HG03457 (cell line): Measurements from ENCODE around the gene RIBC2.
"Not testable (repeated sequence)": the region's sequence is repeated elsewhere in the genome, so short reads cannot be mapped to it uniquely, and the experiment has no call there.

Experiments
- ATAC-seq: cut with Tn5 transposase; IDR thresholded peaks from one replicate; pipeline ENCODE4 v1.9.1; 2021; ENCODE audit warnings: moderate number of reproducible peaks; ENCODE audit not compliant: unreplicated experiment

The RIBC2 gene, protein sequence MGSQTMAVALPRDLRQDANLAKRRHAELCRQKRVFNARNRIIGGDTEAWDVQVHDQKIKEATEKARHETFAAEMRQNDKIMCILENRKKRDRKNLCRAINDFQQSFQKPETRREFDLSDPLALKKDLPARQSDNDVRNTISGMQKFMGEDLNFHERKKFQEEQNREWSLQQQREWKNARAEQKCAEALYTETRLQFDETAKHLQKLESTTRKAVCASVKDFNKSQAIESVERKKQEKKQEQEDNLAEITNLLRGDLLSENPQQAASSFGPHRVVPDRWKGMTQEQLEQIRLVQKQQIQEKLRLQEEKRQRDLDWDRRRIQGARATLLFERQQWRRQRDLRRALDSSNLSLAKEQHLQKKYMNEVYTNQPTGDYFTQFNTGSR

DNA sequence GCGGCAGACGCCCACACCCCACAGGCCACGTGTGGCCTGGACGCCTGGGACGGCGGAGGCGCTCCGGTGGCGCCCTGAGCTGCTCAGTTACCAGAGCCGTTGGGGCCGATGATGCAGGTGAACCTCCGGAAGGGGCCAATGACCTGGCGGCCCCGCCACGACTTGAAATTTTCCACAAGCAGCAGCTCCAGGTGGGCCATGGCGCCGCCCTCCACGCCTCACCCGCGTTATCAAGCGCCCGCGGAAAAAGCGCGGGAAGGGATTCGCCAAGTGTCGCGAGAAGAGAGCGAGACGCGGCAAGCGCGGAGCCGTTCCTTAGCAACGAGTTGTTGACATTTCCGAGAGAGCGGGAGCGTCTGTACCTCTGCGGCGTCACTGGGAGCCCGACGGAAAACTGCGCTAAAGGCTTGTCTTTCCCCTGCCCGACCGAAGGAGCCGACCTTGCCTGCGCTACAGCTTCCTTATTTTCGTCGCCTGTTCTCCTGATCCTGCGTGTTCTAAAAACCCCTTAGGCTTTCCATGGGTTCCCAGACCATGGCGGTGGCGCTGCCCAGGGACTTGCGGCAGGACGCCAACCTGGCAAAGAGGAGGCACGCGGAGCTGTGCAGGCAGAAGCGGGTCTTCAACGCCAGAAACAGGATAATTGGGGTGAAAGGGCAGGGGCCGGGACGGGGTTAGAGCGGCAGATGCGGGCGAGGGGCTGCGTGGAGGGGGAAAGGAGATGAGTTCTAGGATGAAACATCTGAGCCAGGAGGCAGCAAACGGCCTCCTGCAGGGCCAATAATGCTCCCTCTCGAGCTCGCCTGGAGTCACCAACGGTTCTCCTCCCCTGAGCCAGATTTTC, at the start of gene RIBC2, which contains the start of gene SMC1B:
TSS of gene RIBC2 (plus strand) at position 326 of the 844 bp plus-strand sequence. CDS start at position 520, 194 bp downstream.
TSS of gene SMC1B (minus strand) at position 232 of the 844 bp plus-strand sequence. CDS start at position 200, 32 bp downstream.
- no peak for ATAC-seq

DNA sequence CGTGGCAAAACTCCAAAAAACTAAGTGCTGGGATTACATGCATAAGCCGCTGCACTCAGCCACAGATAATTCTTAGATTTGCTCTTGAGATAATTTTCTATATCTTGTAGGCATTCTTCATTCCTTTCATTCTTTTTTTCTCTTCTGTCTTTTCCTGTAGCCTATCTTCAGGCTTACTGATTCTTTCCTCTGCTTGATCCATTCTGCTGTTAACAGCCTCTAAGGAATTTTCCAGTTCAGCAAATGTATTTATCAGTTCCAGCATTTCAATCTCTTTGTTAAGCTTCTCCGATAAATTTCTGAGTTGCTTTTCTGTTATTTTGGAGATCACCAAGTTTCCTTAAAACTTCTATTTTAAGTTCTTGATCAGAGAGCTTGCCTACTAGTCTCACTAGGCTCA, 46.8 kb upstream of the RIBC2 start:
- ATAC-seq = no peak

DNA sequence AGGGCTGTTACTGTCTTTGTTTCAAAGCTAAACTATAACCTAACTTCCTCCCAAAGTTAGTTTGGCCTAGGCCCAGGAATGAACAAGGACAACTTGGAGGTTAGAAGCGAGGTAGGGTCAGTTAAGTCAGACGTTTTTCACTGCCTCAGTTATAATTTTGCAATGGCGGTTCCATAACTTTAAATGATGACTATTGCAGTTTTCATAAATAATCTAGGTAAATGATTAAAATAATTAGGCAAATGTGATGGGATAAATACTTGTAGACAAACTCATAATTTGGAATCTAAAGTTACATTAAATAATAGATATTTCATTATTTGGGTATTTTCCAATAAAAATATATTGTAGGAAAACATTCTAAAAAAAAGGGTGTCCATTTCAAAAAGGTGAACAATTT, 39.9 kb upstream of the RIBC2 start:
- ATAC-seq = not testable (repeated sequence)

GRCh38 chr22:45376009-45376408, 37.5 kb upstream of the RIBC2 start:
- no peak for ATAC-seq

DNA sequence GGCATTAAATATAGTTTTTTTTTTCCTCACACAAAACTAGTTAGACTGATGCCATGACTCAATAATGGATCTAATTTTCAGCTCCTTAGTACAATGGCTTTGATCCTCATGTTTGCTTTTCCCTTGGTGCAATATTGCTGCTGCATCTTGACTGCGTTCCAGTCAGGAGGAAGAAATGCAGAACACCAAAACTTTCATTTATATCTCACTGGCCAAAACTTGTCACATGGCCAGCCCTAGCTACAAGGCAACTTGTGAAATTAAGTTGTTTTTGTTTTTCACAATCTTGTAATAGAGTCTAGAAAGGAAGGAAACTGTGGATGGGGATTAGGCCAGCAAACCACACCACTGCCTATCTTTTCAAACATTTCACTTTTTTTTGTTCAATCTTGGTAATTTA, 36.8 kb upstream of the RIBC2 start:
- no peak for ATAC-seq

DNA sequence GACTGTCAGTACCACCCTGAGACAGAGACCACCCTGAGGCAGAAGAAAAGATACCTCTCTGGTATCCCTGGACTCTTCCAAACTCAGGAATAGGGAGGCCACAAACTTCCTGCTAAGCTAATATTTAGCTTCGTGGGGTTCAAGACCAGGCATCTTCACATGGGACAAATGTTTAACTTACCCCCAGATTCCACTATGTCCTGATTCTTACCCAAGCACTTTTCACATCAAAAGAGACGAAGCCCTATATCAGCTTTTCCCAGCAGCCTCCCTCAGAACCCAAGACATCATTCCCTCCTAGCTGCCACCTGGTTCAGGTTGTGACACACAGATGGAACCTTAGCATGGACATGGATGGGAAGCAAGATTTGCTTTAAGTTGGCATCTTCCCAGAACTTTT, 32.1 kb upstream of the RIBC2 start:
- ATAC-seq = no peak

DNA sequence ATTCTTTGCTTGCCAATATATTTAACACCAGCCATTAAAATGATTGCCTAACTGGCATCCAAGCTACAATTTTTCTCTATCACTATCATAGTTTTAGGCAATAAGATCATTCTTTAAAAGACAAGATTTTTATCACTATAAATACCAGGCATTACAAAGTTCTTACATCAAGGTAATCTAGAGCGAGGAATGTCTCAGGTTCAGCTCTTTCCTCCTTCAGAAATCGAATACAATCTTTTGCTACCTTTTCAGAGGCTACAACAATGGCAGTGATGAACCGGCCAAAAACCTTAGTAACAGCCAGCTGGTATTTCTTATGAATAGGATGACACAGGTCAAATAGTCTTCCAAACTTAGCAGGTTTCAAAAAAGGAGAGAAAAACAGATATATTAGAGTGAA, 23.9 kb upstream of the RIBC2 start:
- ATAC-seq = no peak

DNA sequence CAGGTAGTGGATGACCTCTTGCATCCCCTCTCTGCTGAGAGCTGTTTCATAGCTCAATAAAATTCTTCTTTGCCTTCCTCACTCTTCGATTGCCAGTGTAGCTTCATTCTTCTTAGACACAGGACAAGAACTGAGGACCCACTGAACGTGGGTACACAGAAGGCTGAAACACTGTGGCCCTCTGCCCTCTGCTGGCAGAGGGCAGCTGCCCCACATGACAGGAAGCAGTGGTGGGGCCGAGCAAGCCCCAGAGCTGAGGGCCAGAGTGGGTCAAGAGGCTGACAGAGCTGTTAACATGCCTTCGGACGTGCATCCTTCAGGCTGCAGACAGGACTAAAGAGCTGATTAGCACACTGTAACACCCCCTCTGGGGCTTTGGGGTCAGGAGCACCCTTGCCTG, 15.7 kb upstream of the RIBC2 start:
- ATAC-seq = no peak

DNA sequence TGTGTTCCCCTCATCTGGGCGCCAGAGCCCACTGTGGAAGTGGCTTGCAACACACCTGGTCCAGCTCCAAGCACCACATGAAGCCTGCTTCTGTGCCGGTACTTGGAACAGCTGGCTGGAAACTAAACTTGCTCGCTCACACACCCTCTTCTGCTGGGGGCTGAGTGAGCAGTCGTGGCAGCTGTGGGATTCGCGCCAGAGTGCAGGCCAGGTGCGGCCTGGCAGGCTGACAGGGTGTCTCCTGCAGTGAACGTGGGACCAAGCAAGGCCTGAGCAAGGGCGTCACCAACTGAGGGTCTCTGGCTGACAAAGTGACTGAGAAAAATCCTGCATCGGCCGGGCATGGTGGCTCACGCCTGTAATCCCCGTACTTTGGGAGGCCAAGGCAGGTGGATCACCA, 15.3 kb upstream of the RIBC2 start:
- ATAC-seq = no peak

DNA sequence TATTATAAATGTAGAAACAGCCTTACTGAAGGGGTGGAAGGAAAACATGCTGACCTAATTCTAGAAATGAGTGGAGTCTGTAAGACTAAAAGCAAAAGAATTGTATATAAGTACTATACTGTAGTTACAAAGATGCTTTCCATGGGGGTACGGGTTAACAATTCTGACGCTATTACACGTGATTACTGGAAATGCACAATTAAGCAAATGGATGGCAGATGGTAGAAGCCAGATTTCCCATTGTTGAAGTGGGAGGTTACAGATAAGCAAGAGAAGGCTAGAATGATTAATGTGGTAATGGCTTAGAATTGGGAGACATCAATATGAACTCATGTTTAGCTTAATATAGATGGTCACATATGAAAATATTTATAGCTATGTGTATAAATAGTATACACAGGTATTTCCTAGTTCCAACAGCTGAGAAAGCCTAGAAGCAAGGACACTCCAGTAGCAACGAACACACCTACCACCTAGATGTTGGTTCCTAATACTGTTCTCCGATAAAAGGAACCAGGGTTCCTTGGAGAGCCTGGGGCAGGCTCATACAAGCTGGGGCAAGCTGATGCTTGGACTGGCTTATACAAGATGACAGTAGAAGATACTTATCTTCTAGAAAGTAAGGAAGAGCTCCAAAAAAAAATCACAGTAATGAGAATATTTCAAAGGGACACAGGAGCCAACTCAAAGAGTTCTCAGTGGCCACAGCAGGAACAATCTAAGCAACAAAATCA, 13.6 kb upstream of the RIBC2 start:
- no peak for ATAC-seq

GRCh38 chr22:45402466-45402985, 11.0 kb upstream of the RIBC2 start:
- ATAC-seq = no peak

DNA sequence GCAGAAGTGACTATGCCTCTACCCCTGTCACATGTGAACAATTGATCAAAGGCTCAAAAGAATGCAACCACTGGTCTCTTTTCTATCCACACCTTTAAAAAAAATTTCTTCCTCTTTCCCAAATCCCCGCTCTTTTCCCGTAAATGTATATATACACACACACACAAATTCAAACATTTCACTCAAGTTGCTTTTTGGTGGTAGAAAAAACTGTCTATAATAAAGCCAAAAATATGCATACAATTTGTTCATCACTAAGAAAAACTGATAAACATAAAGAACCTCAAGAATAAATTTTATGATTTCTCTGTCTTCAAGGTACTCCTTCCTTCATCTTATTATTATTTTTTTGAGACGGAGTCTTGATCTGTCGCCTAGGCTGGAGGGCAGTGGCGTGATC, 5.7 kb upstream of the RIBC2 start:
- ATAC-seq = no peak

GRCh38 chr22:45413013-45413367, 503 bp upstream of the RIBC2 start:
- ATAC-seq = no peak

- ATAC-seq = no peak
Observed at GRCh38 chr22:45418056-45418769, 4.7 kb downstream of the RIBC2 start.

DNA sequence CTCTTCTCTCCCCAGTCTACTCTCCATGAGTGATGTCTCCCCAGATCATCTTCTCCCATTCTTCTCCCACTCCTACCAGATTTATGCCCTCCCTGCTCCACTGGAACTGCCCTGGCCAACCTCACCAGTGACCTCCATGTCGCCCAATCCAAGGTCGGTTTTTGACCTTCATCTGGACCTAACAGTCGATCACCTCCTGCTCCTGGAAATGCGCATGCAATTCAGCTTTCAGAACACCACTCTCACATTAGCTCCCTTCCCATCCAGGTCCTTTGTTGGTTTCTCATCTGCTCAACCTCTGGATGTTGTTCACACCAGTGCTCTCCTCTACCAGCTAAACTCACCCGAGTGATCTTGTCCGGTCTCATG, 5.3 kb downstream of the RIBC2 start:
- no peak for ATAC-seq

DNA sequence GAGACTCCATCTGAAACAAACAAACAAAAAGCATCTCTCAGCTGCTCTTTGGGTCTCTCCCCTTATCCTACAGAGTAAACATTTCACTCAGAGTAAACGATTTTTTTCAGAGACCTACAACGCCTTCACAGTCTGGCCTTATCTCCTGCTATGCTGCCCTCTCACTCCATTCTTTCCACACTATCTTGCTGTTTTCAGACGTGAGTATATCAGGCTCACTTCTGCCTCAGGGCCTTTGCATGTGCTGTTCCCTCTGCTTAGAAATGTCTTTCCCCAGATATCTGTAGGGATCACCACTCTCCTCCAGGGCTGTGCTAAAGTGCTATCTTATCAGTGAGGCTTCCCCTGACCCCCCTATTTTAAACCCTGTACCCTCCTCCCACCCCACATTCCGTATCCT, 6.5 kb downstream of the RIBC2 start:
- ATAC-seq = no peak

DNA sequence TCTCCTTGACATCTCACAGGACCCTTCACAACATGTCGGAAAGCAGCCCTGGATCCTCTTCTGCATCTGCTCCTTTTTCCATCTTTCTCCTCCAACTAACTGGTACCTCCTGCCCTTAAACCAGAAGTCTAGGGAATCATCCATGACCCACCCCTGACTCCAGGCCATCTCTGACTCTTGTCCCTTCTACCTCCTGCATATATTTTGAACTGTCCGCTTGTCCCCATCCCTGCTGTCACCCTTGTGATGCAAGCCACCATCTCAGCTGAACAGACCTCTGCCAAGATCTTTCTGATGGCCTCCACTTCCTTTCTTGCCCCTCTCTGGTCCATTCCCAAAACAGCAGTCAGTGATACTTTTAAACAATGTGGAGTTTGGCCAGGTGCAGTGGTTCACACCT, 7.0 kb downstream of the RIBC2 start:
- ATAC-seq = no peak

DNA sequence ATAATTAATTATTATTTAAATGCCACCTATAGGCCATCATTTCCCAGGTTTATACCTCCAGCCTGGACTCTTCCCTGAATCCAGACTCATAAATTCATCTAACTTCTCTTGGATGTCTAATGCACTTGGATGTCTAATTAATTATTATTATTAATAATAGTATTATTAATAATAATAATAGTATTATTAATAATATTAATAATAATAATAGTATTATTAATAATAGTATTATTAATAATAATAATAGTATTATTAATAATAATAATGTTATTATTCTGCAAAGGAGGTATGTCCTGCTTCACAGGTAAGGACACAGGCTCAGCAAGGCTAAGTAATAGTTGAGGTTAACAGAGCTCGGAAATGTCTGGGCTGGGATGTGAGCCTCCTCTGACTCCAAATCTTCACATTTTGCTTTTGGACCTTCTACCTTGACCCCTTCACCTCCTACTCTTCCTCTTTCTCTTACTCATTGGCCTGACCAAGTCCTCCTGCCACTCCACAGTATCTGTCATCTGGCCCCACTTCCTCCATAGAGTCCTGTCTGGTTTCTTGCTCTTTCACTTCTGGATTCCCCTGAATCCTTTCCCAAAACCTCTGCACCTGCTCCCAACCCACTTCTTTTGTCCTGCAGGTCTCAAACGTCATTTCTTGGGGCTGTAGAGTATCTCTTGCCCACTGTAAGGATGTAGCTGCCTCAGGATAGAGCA, 8.0 kb downstream of the RIBC2 start:
- ATAC-seq = no peak

- no peak for ATAC-seq
Observed at GRCh38 chr22:45422237-45422983, 8.9 kb downstream of the RIBC2 start.
